ENCODE data around the gene GMDS. TPM values are rescaled to one million over a fixed set of nuclear protein-coding genes. Genes with fewer than 3 reads are reported as not detected.

GMDS gene
- total and polyA plus RNA-seq, 9 donors = 6.6 to 20.6 (median 11.0) TPM

DNA sequence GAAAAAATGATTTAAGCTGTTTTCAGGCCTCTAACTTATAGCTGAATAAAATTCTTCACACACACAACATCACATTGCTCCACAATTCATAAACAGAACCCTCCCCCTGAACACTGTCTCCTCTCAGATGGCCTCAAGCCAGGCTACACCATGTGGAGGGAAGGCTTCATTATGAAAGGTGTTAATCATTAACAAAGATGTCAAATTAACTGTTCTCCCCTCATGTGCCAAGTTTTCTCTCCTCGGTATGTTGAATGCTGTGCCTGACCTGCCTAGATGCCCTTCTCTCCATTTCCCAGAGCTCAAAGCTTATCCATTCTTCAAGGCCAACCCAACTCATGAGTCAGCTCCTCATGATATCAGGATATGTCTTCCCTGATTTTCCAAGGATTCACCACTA lies 210.4 kb downstream of the GMDS start:
- intact Hi-C loops (cut with DNase I) = no loop called here
- 16 to 37% (median 18%) methylated on average over 1 of the region's 1 CpG for WGBS, 3 donors
- no peak overlapping the region for H3K27ac ChIP-seq

DNA sequence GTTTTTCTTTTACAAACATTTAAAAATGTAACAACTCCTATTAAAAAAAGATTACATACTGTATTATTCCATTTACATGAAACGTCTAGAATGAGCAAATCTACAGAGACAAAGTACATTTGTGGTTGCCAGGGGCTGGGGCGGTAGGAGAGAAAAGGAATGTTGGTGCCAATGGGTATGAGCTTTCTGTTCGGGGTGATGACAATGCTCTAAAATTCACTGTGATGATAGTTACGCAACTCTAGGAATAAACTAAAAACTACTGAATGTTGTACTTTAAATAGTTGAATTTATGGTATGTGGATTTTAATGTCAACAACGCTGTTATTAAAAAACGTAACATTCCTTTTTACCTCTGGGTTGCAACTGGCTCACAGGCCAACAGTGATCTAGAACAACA lies 211.1 kb downstream of the GMDS start:
- WGBS, 3 donors = 77 to 84% (median 78%) methylated on average over 6 of the region's 6 CpGs
- intact Hi-C loops (cut with DNase I) = no loop called here

More for the DNA sequence above, 210.4 kb downstream of the GMDS start:
- Histone ChIP-seq H3K9me3 (no peaks in the 10 kb centered on the region), H3K4me1 (ENCODE audit: insufficient read depth) (no peaks in the 10 kb centered on the region), H3K36me3 (no peaks in the 10 kb centered on the region), H3K4me3 (no peak overlapping the region), H3K27me3 (no peaks in the 10 kb centered on the region)
- no peak for DNase-seq
- TF ChIP-seq POLR2A (IDR thresholded peaks at IDR 0.05) = no peak
- no peak for TF ChIP-seq EP300 (IDR thresholded peaks at IDR 0.05)
- TF ChIP-seq, protein P1, sequence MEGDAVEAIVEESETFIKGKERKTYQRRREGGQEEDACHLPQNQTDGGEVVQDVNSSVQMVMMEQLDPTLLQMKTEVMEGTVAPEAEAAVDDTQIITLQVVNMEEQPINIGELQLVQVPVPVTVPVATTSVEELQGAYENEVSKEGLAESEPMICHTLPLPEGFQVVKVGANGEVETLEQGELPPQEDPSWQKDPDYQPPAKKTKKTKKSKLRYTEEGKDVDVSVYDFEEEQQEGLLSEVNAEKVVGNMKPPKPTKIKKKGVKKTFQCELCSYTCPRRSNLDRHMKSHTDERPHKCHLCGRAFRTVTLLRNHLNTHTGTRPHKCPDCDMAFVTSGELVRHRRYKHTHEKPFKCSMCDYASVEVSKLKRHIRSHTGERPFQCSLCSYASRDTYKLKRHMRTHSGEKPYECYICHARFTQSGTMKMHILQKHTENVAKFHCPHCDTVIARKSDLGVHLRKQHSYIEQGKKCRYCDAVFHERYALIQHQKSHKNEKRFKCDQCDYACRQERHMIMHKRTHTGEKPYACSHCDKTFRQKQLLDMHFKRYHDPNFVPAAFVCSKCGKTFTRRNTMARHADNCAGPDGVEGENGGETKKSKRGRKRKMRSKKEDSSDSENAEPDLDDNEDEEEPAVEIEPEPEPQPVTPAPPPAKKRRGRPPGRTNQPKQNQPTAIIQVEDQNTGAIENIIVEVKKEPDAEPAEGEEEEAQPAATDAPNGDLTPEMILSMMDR (IDR thresholded peaks at IDR 0.05) = no peak

DNA sequence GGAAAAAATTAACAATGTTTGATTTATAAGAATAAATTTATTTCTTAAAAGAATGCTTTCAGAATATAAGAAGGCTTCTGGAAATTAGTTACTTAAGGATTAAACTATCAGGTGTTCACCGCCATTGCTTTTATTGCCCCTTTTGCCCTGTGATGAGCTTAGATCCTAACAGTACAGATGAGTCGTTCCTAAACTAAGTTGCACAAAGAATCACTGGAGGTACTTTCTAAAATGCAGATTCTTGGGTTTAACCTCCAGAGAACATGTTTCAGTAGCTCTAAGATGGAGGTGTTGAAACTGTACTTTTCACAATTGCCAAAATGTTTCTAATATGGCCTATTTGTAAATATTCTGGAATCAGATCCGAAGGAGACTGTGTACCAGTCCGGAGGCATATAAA lies 211.9 kb downstream of the GMDS start:
- Histone ChIP-seq H3K36me3 (no peaks in the 10 kb centered on the region), H3K27ac (no peak overlapping the region), H3K27me3 (no peaks in the 10 kb centered on the region), H3K4me3 (no peak overlapping the region), H3K4me1 (ENCODE audit: insufficient read depth) (no peaks in the 10 kb centered on the region), H3K9me3 (no peaks in the 10 kb centered on the region)
- intact Hi-C loops (cut with DNase I) = no loop called here
- TF ChIP-seq, protein P1 (IDR thresholded peaks at IDR 0.05) = no peak
- TF ChIP-seq EP300 (IDR thresholded peaks at IDR 0.05) (no peak), POLR2A (IDR thresholded peaks at IDR 0.05) (no peak)
- 96 to 98% (median 97%) methylated on average over 4 of the region's 4 CpGs for WGBS, 3 donors
- DNase-seq = no peak

More for the DNA sequence above, 211.1 kb downstream of the GMDS start:
- no peak overlapping the region for H3K27ac ChIP-seq
- H3K36me3 ChIP-seq = no peaks in the 10 kb centered on the region
- no peak for DNase-seq
- TF ChIP-seq POLR2A (IDR thresholded peaks at IDR 0.05) = no peak
- TF ChIP-seq EP300 (IDR thresholded peaks at IDR 0.05) = no peak
- TF ChIP-seq, protein P1 (IDR thresholded peaks at IDR 0.05) = no peak
- H3K9me3 ChIP-seq = no peaks in the 10 kb centered on the region
- no peaks in the 10 kb centered on the region for H3K4me1 ChIP-seq (ENCODE audit: insufficient read depth)
- no peak overlapping the region for H3K4me3 ChIP-seq
- no peaks in the 10 kb centered on the region for H3K27me3 ChIP-seq

DNA sequence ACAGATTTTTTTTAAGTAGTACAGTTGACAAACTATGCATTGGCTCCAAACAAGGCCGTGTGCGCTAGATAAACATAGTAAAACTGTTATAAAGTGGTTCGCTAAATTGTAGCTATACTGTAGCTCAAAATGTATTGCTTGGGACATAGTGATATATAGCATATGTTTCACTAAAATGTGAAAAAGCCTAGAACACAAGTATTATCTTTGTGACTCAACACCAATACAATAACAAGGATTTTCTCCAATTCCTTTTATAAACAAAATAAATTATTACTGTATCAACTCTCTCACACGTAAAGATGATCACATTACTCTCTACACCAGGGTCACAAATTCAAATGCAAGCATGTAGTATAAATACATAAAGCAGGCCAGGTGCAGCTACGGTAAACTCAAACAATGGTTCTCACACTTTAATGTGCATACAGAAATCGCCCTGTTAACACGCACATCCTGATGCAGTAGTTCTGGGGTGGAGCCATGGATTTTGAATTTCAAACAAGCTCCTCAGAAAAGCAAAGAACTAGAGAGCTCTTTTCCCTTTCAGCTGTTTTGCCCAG lies 214.6 kb downstream of the GMDS start:
- Histone ChIP-seq H3K4me3 (no peak overlapping the region), H3K4me1 (ENCODE audit: insufficient read depth) (peaks cover 1% of the 10 kb centered on the region), H3K36me3 (no peaks in the 10 kb centered on the region), H3K27me3 (no peaks in the 10 kb centered on the region), H3K27ac (no peak overlapping the region), H3K9me3 (no peaks in the 10 kb centered on the region)
- WGBS, 3 donors = 88 to 93% (median 89%) methylated on average over 7 of the region's 7 CpGs
- no peak for DNase-seq
- intact Hi-C loops (cut with DNase I) = no loop called here
- TF ChIP-seq EP300 (IDR thresholded peaks at IDR 0.05) (no peak), POLR2A (IDR thresholded peaks at IDR 0.05) (no peak)
- TF ChIP-seq, protein P1 (IDR thresholded peaks at IDR 0.05) = no peak

All from ovary (tissue), 9 donors.